CD14-positive monocyte (primary cell): Measurements from ENCODE around the gene DBR1. TPM values are rescaled to one million over a fixed set of nuclear protein-coding genes. Genes with fewer than 3 reads are reported as not detected.

Source experiments
- DNase-seq, 3 donors: peaks; one replicate each; pipeline ENCODE4 v3.0.0-alpha.2; 2011 to 2022
- H2AFZ ChIP-seq: 2 replicates; pipeline ENCODE4 v1.6.0; 2012; ENCODE audit warnings: mild to moderate bottlenecking, low read depth, low read length, inconsistent platforms; ENCODE audit not compliant: insufficient read depth, poor library complexity, severe bottlenecking
- H3K27ac ChIP-seq, 2 donors: 1 replicate in 1 of 2; 2 replicates in 1 of 2; pipeline ENCODE4 v1.5.1; 2012 to 2013; ENCODE audit warnings: low read length in 2 of 2, control low read depth in 1 of 2, inconsistent platforms in 1 of 2, low read depth in 1 of 2, mild to moderate bottlenecking in 1 of 2
- H3K27me3 ChIP-seq, 2 donors: one replicate each; pipeline versions ENCODE4 v1.6.0 to v1.6.1; 2011 to 2013; ENCODE audit warnings: low read length in 2 of 2; ENCODE audit not compliant: control insufficient read depth in 2 of 2, insufficient read depth in 2 of 2
- H3K36me3 ChIP-seq, 2 donors: replicated peaks in 1 of 2; 1 replicate in 1 of 2; 2 replicates in 1 of 2; pipeline versions ENCODE4 v1.5.1 to v1.6.1; 2012 to 2013; ENCODE audit warnings: low read length in 2 of 2, control low read depth in 1 of 2, inconsistent platforms in 1 of 2, mild to moderate bottlenecking in 1 of 2; ENCODE audit not compliant: insufficient read depth in 2 of 2, control insufficient read depth in 1 of 2
- H3K4me1 ChIP-seq, 2 donors: 1 replicate in 1 of 2; 2 replicates in 1 of 2; pipeline versions ENCODE4 v1.5.1 to v1.6.1; 2012 to 2013; ENCODE audit warnings: low read length in 2 of 2, control low read depth in 1 of 2, inconsistent platforms in 1 of 2, mild to moderate bottlenecking in 1 of 2, moderate library complexity in 1 of 2; ENCODE audit not compliant: insufficient read depth in 2 of 2, control insufficient read depth in 1 of 2
- H3K4me2 ChIP-seq: replicated peaks from 2 replicates; pipeline ENCODE3; 2012; ENCODE audit warnings: low read length, moderate library complexity, mild to moderate bottlenecking; ENCODE audit not compliant: poor library complexity, severe bottlenecking; ENCODE audit errors: extremely low read depth
- H3K4me3 ChIP-seq, 3 experiments: fragments of 200-600 bp in 1 of 3; sonication (generic) in 1 of 3; replicated peaks in 1 of 3; 1 replicate in 2 of 3; 2 replicates in 1 of 3; pipeline ENCODE4 v1.5.1; 2011 to 2013; ENCODE audit warnings: low read length in 3 of 3, mild to moderate bottlenecking in 3 of 3, control low read depth in 2 of 3, low read depth in 2 of 3, inconsistent platforms in 1 of 3, moderate library complexity in 1 of 3
- H3K79me2 ChIP-seq: 2 replicates; pipeline ENCODE4 v1.6.0; 2012; ENCODE audit warnings: mild to moderate bottlenecking, control low read depth, inconsistent platforms, low read length, moderate library complexity; ENCODE audit not compliant: insufficient read depth
- H3K9ac ChIP-seq: 2 replicates; pipeline ENCODE4 v1.6.0; 2017; ENCODE audit warnings: low read length, mild to moderate bottlenecking; ENCODE audit not compliant: insufficient read depth, poor library complexity, severe bottlenecking
- H3K9me3 ChIP-seq, 2 donors: replicated peaks in 1 of 2; 1 replicate in 1 of 2; 2 replicates in 1 of 2; pipeline versions ENCODE4 v1.5.1 to v1.6.1; 2012 to 2013; ENCODE audit warnings: low read length in 2 of 2, control low read depth in 1 of 2; ENCODE audit not compliant: control insufficient read depth in 1 of 2, insufficient read depth in 1 of 2
- H4K20me1 ChIP-seq: 2 replicates; pipeline ENCODE4 v1.6.0; 2012; ENCODE audit warnings: mild to moderate bottlenecking, low read length, control low read depth, moderate library complexity; ENCODE audit not compliant: insufficient read depth
- H3K27ac Mint-ChIP-seq, 7 donors: one replicate each; pipeline ENCODE4 v1.8.0; 2020; ENCODE audit warnings: mild to moderate bottlenecking in 7 of 7, mixed read lengths in 7 of 7, moderate library complexity in 6 of 7, inconsistent platforms in 2 of 7
- H3K27me3 Mint-ChIP-seq, 3 donors: one replicate each; pipeline ENCODE4 v1.8.0; 2021 to 2022; ENCODE audit warnings: low read depth in 3 of 3, mild to moderate bottlenecking in 3 of 3, mixed read lengths in 3 of 3, moderate library complexity in 3 of 3, inconsistent platforms in 1 of 3
- H3K36me3 Mint-ChIP-seq, 2 donors: one replicate each; pipeline ENCODE4 v1.8.0; 2020; ENCODE audit warnings: mixed read lengths in 2 of 2, inconsistent platforms in 1 of 2, mild to moderate bottlenecking in 1 of 2
- H3K4me1 Mint-ChIP-seq: one replicate; pipeline ENCODE4 v1.8.0; 2020; ENCODE audit warnings: mild to moderate bottlenecking, mixed read lengths
- H3K4me3 Mint-ChIP-seq, 2 donors: one replicate each; pipeline ENCODE4 v1.8.0; 2020; ENCODE audit warnings: mild to moderate bottlenecking in 2 of 2, mixed read lengths in 2 of 2, moderate library complexity in 1 of 2
- H3K9me3 Mint-ChIP-seq, 7 donors: one replicate each; pipeline ENCODE4 v1.8.0; 2020 to 2022; ENCODE audit warnings: mixed read lengths in 7 of 7, mild to moderate bottlenecking in 6 of 7, moderate library complexity in 6 of 7, inconsistent platforms in 2 of 7
- CTCF ChIP-seq: fragments of 200-600 bp; IDR thresholded peaks from one replicate; pipeline ENCODE4 v1.8.0; 2022; ENCODE audit warnings: antibody characterized with exemption, mild to moderate bottlenecking
- WGBS: methylation state at CpG from one replicate; pipeline ENCODE4 v1.1.5; 2013; ENCODE audit warnings: missing lambda C conversion rate; ENCODE audit not compliant: insufficient coverage; 5-methylcytosine and 5-hydroxymethylcytosine counted together
- intact Hi-C, 2 donors: fragments of 100-400 bp; cut with micrococcal nuclease; formaldehyde crosslinking; loops; one replicate each; pipeline versions ENCODE4 v1.15.0 to v1.15.1; 2023
- polyA plus RNA-seq, 3 donors: library from polyadenylated mRNA; depleted of rRNA in 1 of 3; unstranded in 2 of 3; stranded (reverse) in 1 of 3; fragments of 300-500 nt in 2 of 3; fragments of >200 nt in 1 of 3; fragmentation: Illumina TruSeq in 2 of 3; gene quantifications; 1 replicate in 2 of 3; 2 replicates in 1 of 3; pipeline ENCODE4 v1.2.3, GENCODE V29; 2012 to 2021

DBR1 gene
- polyA plus RNA-seq, 3 donors, result 4.8 to 7.5 (median 5.6) TPM

- no peak for TF ChIP-seq CTCF
- Mint-ChIP-seq H3K4me3 (no peak overlapping the region), H3K36me3 (peaks cover 39 to 50% of the 10 kb centered on the region in 2 donors), H3K27ac (no peak overlapping the region), H3K9me3 (peaks cover 0 to 4% (median 0%) of the 10 kb centered on the region in 7 donors), H3K27me3 (no peaks in the 10 kb centered on the region), H3K4me1 (peaks cover 19% of the 10 kb centered on the region)
- H4K20me1 ChIP-seq, result peaks cover 50% of the 10 kb centered on the region
- H3K4me1 ChIP-seq, result peaks cover 5 to 15% of the 10 kb centered on the region in 2 donors
- peaks cover 78% of the 10 kb centered on the region for H3K79me2 ChIP-seq
- H3K9ac ChIP-seq, result no peak overlapping the region
- WGBS, result no CpG with 5 or more reads among the region's 3 CpGs
- intact Hi-C loops, result no loop called here
- H2AFZ ChIP-seq, result no peak overlapping the region
- no peak for DNase-seq
- H3K4me2 ChIP-seq, result no peak overlapping the region
- no peaks in the 10 kb centered on the region for H3K9me3 ChIP-seq
- H3K27me3 ChIP-seq, result no peaks in the 10 kb centered on the region
- H3K4me3 ChIP-seq, result no peak overlapping the region
- H3K27ac ChIP-seq, result no peak overlapping the region
- peaks cover 2 to 34% of the 10 kb centered on the region in 2 donors for H3K36me3 ChIP-seq
These were observed 35.8 kb upstream of the DBR1 start for GRCh38 chr3:138210528-138210927.

- Mint-ChIP-seq H3K27me3 (no peaks in the 10 kb centered on the region), H3K9me3 (peaks cover 0 to 4% (median 0%) of the 10 kb centered on the region in 7 donors), H3K27ac (no peak overlapping the region), H3K4me3 (no peak overlapping the region), H3K4me1 (peaks cover 18% of the 10 kb centered on the region), H3K36me3 (peaks cover 35 to 50% of the 10 kb centered on the region in 2 donors)
- 100% methylated on average over 1 of the region's 2 CpGs for WGBS
- Histone ChIP-seq H3K4me1 (peaks cover 15 to 16% of the 10 kb centered on the region in 2 donors), H4K20me1 (peaks cover 93% of the 10 kb centered on the region), H3K9me3 (no peaks in the 10 kb centered on the region), H3K9ac (no peak overlapping the region), H3K4me2 (no peak overlapping the region), H3K27ac (no peak overlapping the region), H3K4me3 (no peak overlapping the region), H3K79me2 (peaks cover 99% of the 10 kb centered on the region), H2AFZ (no peak overlapping the region), H3K27me3 (no peaks in the 10 kb centered on the region), H3K36me3 (peaks cover 2 to 31% of the 10 kb centered on the region in 2 donors)
- intact Hi-C loops, result no loop called here
- DNase-seq, result no peak
- TF ChIP-seq CTCF, result no peak
These were observed 31.5 kb upstream of the DBR1 start for GRCh38 chr3:138206196-138206595.
